Measurements from ENCODE around the gene ROR2. TPM values are rescaled to one million over a fixed set of nuclear protein-coding genes. Genes with fewer than 3 reads are reported as not detected.

Gene ROR2
- total RNA-seq, 1 experiment from 2014 or later: not detected

GRCh38 chr9:91746904-91747303 is 203.1 kb downstream of the ROR2 start:
- peak; percentile 52 for DNase-seq (ENCODE audit: low read depth)

- no peak for DNase-seq (ENCODE audit: low read depth)
Observed at GRCh38 chr9:91746357-91746756, 203.7 kb downstream of the ROR2 start.

- DNase-seq (ENCODE audit: low read depth): no peak
Observed at GRCh38 chr9:91744114-91744513, 205.9 kb downstream of the ROR2 start.

- peak; percentile 7 for DNase-seq (ENCODE audit: low read depth)
Observed at GRCh38 chr9:91741522-91741921, 208.5 kb downstream of the ROR2 start.

- no peak for DNase-seq (ENCODE audit: low read depth)
Observed at GRCh38 chr9:91740701-91741100, 209.3 kb downstream of the ROR2 start.

- DNase-seq (ENCODE audit: low read depth): no peak
Observed at GRCh38 chr9:91736898-91737601, 213.0 kb downstream of the ROR2 start.

- no peak for DNase-seq (ENCODE audit: low read depth)
Observed at GRCh38 chr9:91736311-91736710, 213.7 kb downstream of the ROR2 start.

- DNase-seq (ENCODE audit: low read depth): no peak
Observed at GRCh38 chr9:91735049-91735448, 215.0 kb downstream of the ROR2 start.

GRCh38 chr9:91734371-91734981 is 215.6 kb downstream of the ROR2 start:
- peak; percentile 39 for DNase-seq (ENCODE audit: low read depth)

GRCh38 chr9:91733006-91733624 is 216.9 kb downstream of the ROR2 start:
- no peak for DNase-seq (ENCODE audit: low read depth)

GRCh38 chr9:91732187-91733005 is 217.6 kb downstream of the ROR2 start:
- no peak for DNase-seq (ENCODE audit: low read depth)

GRCh38 chr9:91730806-91731205 is 219.2 kb downstream of the ROR2 start:
- DNase-seq (ENCODE audit: low read depth): no peak

GRCh38 chr9:91729558-91729842 is 220.5 kb downstream of the ROR2 start:
- no peak for DNase-seq (ENCODE audit: low read depth)

- no peak for DNase-seq (ENCODE audit: low read depth)
Observed at GRCh38 chr9:91727972-91728371, 222.1 kb downstream of the ROR2 start.

GRCh38 chr9:91727316-91727861 is 222.6 kb downstream of the ROR2 start:
- peak; percentile 26 for DNase-seq (ENCODE audit: low read depth)

GRCh38 chr9:91726406-91727100 is 223.5 kb downstream of the ROR2 start:
- DNase-seq (ENCODE audit: low read depth): no peak

GRCh38 chr9:91725651-91726050 is 224.4 kb downstream of the ROR2 start:
- no peak for DNase-seq (ENCODE audit: low read depth)

- no peak for DNase-seq (ENCODE audit: low read depth)
Observed at GRCh38 chr9:91724609-91725505, 225.2 kb downstream of the ROR2 start.

- DNase-seq (ENCODE audit: low read depth): no peak
Observed at GRCh38 chr9:91724068-91724440, 226.0 kb downstream of the ROR2 start.

GRCh38 chr9:91723420-91724067 is 226.5 kb downstream of the ROR2 start:
- DNase-seq (ENCODE audit: low read depth): no peak
